ENCODE data around the gene HMGXB4.

- TF ChIP-seq, protein P1, sequence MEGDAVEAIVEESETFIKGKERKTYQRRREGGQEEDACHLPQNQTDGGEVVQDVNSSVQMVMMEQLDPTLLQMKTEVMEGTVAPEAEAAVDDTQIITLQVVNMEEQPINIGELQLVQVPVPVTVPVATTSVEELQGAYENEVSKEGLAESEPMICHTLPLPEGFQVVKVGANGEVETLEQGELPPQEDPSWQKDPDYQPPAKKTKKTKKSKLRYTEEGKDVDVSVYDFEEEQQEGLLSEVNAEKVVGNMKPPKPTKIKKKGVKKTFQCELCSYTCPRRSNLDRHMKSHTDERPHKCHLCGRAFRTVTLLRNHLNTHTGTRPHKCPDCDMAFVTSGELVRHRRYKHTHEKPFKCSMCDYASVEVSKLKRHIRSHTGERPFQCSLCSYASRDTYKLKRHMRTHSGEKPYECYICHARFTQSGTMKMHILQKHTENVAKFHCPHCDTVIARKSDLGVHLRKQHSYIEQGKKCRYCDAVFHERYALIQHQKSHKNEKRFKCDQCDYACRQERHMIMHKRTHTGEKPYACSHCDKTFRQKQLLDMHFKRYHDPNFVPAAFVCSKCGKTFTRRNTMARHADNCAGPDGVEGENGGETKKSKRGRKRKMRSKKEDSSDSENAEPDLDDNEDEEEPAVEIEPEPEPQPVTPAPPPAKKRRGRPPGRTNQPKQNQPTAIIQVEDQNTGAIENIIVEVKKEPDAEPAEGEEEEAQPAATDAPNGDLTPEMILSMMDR (IDR thresholded peaks at IDR 0.05) = no peak
- no peak for TF ChIP-seq POLR2A (IDR thresholded peaks at IDR 0.05; ENCODE audit: low read depth)
Observed at GRCh38 chr22:35319244-35319985, 62.1 kb downstream of the HMGXB4 start.

All from esophagus muscularis mucosa (tissue), 3 donors.